Measurements from ENCODE around the gene CRIM1. TPM values are rescaled to one million over a fixed set of nuclear protein-coding genes. Genes with fewer than 3 reads are reported as not detected.

CRIM1 gene
- total RNA-seq, 4 donors from 2014 or later = 72.6 to 162 (median 112) TPM

DNA sequence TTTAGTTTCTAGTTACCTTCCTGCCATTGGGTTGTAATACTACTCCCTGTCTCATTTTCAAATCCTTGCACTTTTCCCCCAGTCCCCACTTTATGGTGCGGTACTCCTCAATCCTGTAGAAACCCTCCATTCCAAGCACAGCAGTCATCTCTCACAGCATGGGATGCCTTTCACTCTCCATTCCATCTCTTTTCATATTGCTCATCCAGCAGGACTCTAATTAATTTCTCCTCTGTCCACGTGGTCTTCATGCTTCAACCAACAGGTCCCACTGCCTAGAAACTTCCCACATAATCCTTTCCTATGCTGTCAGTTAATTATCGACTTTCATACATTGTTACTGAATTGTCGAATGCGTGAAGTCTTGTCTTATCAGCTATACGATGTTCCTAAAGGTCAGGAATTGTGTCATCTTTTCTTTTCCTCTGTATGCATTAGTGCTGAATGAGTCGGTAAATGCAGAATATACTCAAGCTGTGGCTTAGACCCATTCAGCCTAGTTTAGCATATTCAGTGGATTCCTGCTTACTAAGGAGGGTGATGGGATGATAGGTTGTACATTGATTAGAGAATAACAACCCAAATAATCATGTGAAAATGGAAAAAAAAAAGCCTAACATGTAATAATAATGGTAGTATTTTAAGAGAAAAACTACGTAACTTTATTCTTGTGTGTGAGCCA is 89.7 kb downstream of the CRIM1 start:
- TF ChIP-seq POLR2A (IDR thresholded peaks at IDR 0.05) (no peak), POLR2AphosphoS5 (IDR thresholded peaks at IDR 0.05) (no peak), EP300 (IDR thresholded peaks at IDR 0.05) (no peak)
- TF ChIP-seq, protein P1, sequence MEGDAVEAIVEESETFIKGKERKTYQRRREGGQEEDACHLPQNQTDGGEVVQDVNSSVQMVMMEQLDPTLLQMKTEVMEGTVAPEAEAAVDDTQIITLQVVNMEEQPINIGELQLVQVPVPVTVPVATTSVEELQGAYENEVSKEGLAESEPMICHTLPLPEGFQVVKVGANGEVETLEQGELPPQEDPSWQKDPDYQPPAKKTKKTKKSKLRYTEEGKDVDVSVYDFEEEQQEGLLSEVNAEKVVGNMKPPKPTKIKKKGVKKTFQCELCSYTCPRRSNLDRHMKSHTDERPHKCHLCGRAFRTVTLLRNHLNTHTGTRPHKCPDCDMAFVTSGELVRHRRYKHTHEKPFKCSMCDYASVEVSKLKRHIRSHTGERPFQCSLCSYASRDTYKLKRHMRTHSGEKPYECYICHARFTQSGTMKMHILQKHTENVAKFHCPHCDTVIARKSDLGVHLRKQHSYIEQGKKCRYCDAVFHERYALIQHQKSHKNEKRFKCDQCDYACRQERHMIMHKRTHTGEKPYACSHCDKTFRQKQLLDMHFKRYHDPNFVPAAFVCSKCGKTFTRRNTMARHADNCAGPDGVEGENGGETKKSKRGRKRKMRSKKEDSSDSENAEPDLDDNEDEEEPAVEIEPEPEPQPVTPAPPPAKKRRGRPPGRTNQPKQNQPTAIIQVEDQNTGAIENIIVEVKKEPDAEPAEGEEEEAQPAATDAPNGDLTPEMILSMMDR (IDR thresholded peaks at IDR 0.05) = no peak
- no peak for DNase-seq (ENCODE audit: low spot score in 2 of 2)
- Histone ChIP-seq H3K9me3 (no peaks in the 10 kb centered on the region), H3K4me1 (peaks cover 11% of the 10 kb centered on the region), H3K27me3 (no peaks in the 10 kb centered on the region), H3K4me3 (no peak overlapping the region), H3K27ac (no peak overlapping the region), H3K36me3 (peaks cover 50% of the 10 kb centered on the region)
- 96% methylated on average over 8 of the region's 8 CpGs for WGBS

DNA sequence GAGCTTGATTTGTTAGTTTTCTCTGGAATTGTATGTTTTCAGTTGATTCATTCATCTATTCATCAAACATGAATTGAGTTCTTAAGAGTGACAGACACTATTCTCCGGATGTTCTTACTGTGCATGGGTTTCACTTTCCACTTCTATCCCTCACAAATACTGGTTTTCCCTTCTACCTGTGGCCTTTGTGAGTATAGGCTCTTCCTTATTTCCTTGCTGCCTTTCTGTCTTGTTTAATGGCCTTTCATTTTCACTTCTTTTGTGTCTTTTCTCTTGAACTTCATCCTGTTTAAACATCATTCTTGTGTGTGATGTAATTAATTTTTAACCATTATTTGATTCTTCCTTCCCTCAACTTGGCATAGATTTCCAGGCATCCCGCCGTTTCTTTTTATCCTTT is 90.7 kb downstream of the CRIM1 start:
- WGBS = 65% methylated on average over 3 of the region's 3 CpGs
- no peaks in the 10 kb centered on the region for H3K27me3 ChIP-seq
- DNase-seq (ENCODE audit: low spot score in 2 of 2) = no peak
- no peaks in the 10 kb centered on the region for H3K9me3 ChIP-seq
- no peak overlapping the region for H3K27ac ChIP-seq
- TF ChIP-seq POLR2A (IDR thresholded peaks at IDR 0.05) = no peak
- TF ChIP-seq, protein P1 (IDR thresholded peaks at IDR 0.05) = no peak
- no peak for TF ChIP-seq POLR2AphosphoS5 (IDR thresholded peaks at IDR 0.05)
- no peak for TF ChIP-seq EP300 (IDR thresholded peaks at IDR 0.05)
- H3K4me3 ChIP-seq = no peak overlapping the region
- H3K36me3 ChIP-seq = peaks cover 50% of the 10 kb centered on the region
- H3K4me1 ChIP-seq = peaks cover 16% of the 10 kb centered on the region

- no peak for TF ChIP-seq POLR2AphosphoS5 (IDR thresholded peaks at IDR 0.05)
- Histone ChIP-seq H3K36me3 (peaks cover 28% of the 10 kb centered on the region), H3K4me3 (no peak overlapping the region), H3K4me1 (peaks cover 19% of the 10 kb centered on the region), H3K27ac (no peak overlapping the region), H3K27me3 (no peaks in the 10 kb centered on the region), H3K9me3 (no peaks in the 10 kb centered on the region)
- DNase-seq (ENCODE audit: low spot score in 2 of 2) = no peak
- WGBS = 93% methylated on average over 7 of the region's 7 CpGs
Measured at GRCh38 chr2:36449213-36449612, 93.6 kb downstream of the CRIM1 start.

DNA sequence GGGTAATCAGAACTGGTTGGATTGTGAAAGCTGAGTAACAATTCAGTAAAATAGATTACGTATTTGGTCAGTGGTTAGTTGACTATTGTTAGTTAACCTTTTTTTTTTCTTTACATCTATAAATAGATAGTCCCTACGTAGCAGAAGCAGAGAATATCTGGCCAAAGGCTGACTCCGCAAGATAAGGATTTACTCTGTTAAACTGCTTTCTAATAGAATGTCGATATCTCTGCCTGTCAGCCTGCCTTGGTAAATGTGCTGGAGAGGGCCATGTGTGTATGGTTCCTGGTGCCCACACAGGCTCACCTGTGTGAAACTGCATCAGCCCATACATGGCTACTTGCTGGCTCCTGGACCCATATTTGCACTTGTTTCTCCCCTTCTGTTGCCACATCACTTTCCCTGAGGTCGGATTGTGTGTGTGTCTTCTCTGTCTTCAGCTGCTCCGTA is 94.4 kb downstream of the CRIM1 start:
- TF ChIP-seq POLR2A (IDR thresholded peaks at IDR 0.05) (no peak), POLR2AphosphoS5 (IDR thresholded peaks at IDR 0.05) (no peak), EP300 (IDR thresholded peaks at IDR 0.05) (no peak)
- TF ChIP-seq, protein P1 (IDR thresholded peaks at IDR 0.05) = no peak
- H3K27me3 ChIP-seq = no peaks in the 10 kb centered on the region
- H3K27ac ChIP-seq = no peak overlapping the region
- 89% methylated on average over 6 of the region's 6 CpGs for WGBS
- H3K4me1 ChIP-seq = peaks cover 19% of the 10 kb centered on the region
- DNase-seq (ENCODE audit: low spot score in 2 of 2) = no peak
- peaks cover 23% of the 10 kb centered on the region for H3K36me3 ChIP-seq
- no peaks in the 10 kb centered on the region for H3K9me3 ChIP-seq
- no peak overlapping the region for H3K4me3 ChIP-seq

DNA sequence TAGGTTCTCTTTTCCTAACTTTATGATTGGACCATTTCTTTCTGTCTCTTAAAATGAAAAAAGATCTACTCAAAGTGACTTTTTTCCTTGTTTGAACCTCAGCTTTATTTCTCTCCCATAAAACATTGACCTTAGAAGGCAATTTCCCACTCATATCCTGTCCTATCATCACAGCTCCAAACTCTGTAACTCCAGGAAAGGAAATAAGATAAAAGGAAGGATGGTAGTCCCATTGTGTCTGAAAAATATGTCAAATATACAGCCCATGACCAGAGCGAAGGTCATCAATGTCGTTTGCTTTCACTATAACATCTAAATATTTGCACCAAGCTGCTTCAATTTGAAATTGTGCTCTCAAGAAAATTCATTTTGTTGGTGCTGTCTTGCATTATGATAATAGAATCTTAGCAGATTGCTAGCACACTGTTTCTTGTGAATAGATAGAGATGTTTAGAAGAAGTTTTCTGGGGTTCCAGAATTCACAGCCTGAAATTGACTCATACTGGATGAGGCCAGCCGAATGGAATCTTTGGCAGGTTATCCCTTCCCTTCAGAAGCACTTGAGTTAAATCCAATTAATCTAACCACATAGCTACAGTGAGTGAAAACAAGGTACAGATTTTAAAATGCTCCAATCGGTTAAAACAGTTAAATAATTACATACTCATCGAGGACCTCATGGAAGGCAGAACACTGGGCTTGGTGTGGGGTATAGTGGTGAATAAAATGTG is 95.1 kb downstream of the CRIM1 start:
- H3K9me3 ChIP-seq = no peaks in the 10 kb centered on the region
- no peak for DNase-seq (ENCODE audit: low spot score in 2 of 2)
- no peaks in the 10 kb centered on the region for H3K27me3 ChIP-seq
- 57% methylated on average over 5 of the region's 5 CpGs for WGBS
- H3K27ac ChIP-seq = peak overlapping the region; percentile 22
- TF ChIP-seq, protein P1 (IDR thresholded peaks at IDR 0.05) = no peak
- TF ChIP-seq POLR2A (IDR thresholded peaks at IDR 0.05) (no peak), EP300 (IDR thresholded peaks at IDR 0.05) (no peak), POLR2AphosphoS5 (IDR thresholded peaks at IDR 0.05) (no peak)
- peaks cover 19% of the 10 kb centered on the region for H3K4me1 ChIP-seq
- no peak overlapping the region for H3K4me3 ChIP-seq
- peaks cover 21% of the 10 kb centered on the region for H3K36me3 ChIP-seq

All from suprapubic skin (tissue), 4 donors.